ENCODE data around the gene WDR20. TPM values are rescaled to one million over a fixed set of nuclear protein-coding genes. Genes with fewer than 3 reads are reported as not detected.

The WDR20 gene
- total and polyA plus RNA-seq, 2 of the 8 experiments (the other 6 are each of a cell fraction or from before 2014, with no cell fraction given), result 11.2 to 26.7 TPM

- Histone ChIP-seq H4K5ac (ENCODE audit: insufficient read length, low read depth, low read length) (no peak overlapping the region), H2BK120ac (replicated peaks; ENCODE audit: low read depth, low read length) (no peak overlapping the region), H3K36me3 (ENCODE audit: control insufficient read depth in 2 of 4, insufficient read depth in 4 of 4, low read length in 3 of 4) (no peaks in the 10 kb centered on the region), H2AK5ac (ENCODE audit: low read depth, low read length) (no peak overlapping the region), H3K14ac (ENCODE audit: insufficient read length) (no peak overlapping the region), H3K23ac (ENCODE audit: insufficient read length) (no peak overlapping the region), H3K4ac (replicated peaks; ENCODE audit: insufficient read length, low read depth, low read length) (no peak overlapping the region), H2BK12ac (ENCODE audit: low read depth, low read length) (no peak overlapping the region), H3K27me3 (replicated peaks in 1 of 4; ENCODE audit: control insufficient read depth in 3 of 4, extremely low read depth in 1 of 4, insufficient read depth in 3 of 4, low read length in 3 of 4) (no peaks in the 10 kb centered on the region), H3K4me1 (replicated peaks in 1 of 4; ENCODE audit: control insufficient read depth in 3 of 4, insufficient read depth in 4 of 4, low read length in 3 of 4) (peaks cover 0 to 16% (median 6%) of the 10 kb centered on the region in 4 experiments; a peak in 6 of 7 replicates), H3K4me3 (ENCODE audit: extremely low read depth in 1 of 4, insufficient read depth in 2 of 4, low read depth in 3 of 4, low read length in 4 of 4) (no peak overlapping the region), H2BK15ac (ENCODE audit: low read length) (no peak overlapping the region), H3K4me2 (ENCODE audit: insufficient read depth in 1 of 2, low read depth in 2 of 2, low read length in 2 of 2) (no peak overlapping the region), H4K91ac (replicated peaks; ENCODE audit: insufficient read length, low read length) (no peak overlapping the region), H3K79me1 (ENCODE audit: low read depth, low read length) (peaks cover 6% of the 10 kb centered on the region), H3K79me2 (ENCODE audit: control insufficient read depth in 1 of 2, insufficient read depth in 2 of 2, low read length in 2 of 2) (no peaks in the 10 kb centered on the region), H3K27ac (ENCODE audit: low read depth, low read length) (no peak overlapping the region), H3K9me3 (ENCODE audit: insufficient read depth in 2 of 2, low read depth in 1 of 2, low read length in 1 of 2) (no peaks in the 10 kb centered on the region), H3K23me2 (ENCODE audit: low read depth, low read length) (no peaks in the 10 kb centered on the region), H3K9ac (replicated peaks in 1 of 4; ENCODE audit: extremely low read depth in 1 of 4, low read depth in 3 of 4, low read length in 3 of 4) (no peak overlapping the region), H3K56ac (replicated peaks; ENCODE audit: insufficient read length, low read depth, low read length) (no peak overlapping the region), H3K18ac (ENCODE audit: extremely low read depth, low read length) (no peak overlapping the region), H4K20me1 (replicated peaks in 1 of 2; ENCODE audit: control insufficient read depth in 1 of 2, insufficient read depth in 2 of 2, low read length in 2 of 2) (peaks cover 3 to 4% of the 10 kb centered on the region in 2 experiments), H2AFZ (ENCODE audit: low read length) (no peak overlapping the region), H2BK5ac (ENCODE audit: low read depth, low read length) (no peak overlapping the region; the same call in 1 of the 2 replicates), H4K8ac (ENCODE audit: extremely low read depth, insufficient read depth, low read length) (no peak overlapping the region), H2BK20ac (ENCODE audit: low read length) (no peak overlapping the region)
- 92% methylated on average over 7 of the region's 7 CpGs; no CpG with 5 or more reads in 1 of the 2 experiments for WGBS, 2 experiments (ENCODE audit: extremely low coverage in 1 of 2, insufficient coverage in 1 of 2, insufficient read length in 1 of 2, insufficient replicate concordance in 2 of 2, low coverage in 1 of 2, low lambda C conversion rate in 2 of 2, missing lambda C conversion rate in 1 of 2)
- ChIA-PET CTCF (ENCODE audit: partially characterized antibody) (interaction anchor here (0.6 to 3.4 kb wide), 4 partner anchors 10 to 178 kb away, joined by 3 to 17 read pairs (median 5); no protein-coding TSS in a partner anchor), POLR2A (ENCODE audit: partially characterized antibody) (no interaction called here)
- FAIRE-seq (no peak), DNase-seq (ENCODE audit: low read depth in 1 of 2, low spot score in 2 of 2) (no peak)
- TF ChIP-seq ASH2L (IDR thresholded peaks at IDR 0.05; ENCODE audit: low read length), result no peak
- no peak for TF ChIP-seq CTCF (IDR thresholded peaks at IDR 0.05; ENCODE audit: control extremely low read depth in 1 of 3, insufficient read depth in 1 of 3, low read depth in 1 of 3, low read length in 3 of 3)
- no peak for TF ChIP-seq BRCA1 (IDR thresholded peaks at IDR 0.05; ENCODE audit: low read depth, low read length)
- TF ChIP-seq CREB1 (IDR thresholded peaks at IDR 0.05), result no peak
- TF ChIP-seq SAP30 (IDR thresholded peaks at IDR 0.05; ENCODE audit: insufficient read depth, insufficient replicate concordance, low read length), result no peak
These were observed 85.7 kb downstream of the WDR20 start for GRCh38 chr14:102225386-102225785.
